ENCODE measurements around the gene KAT7. TPM values are rescaled to one million over a fixed set of nuclear protein-coding genes. Genes with fewer than 3 reads are reported as not detected.

Gene KAT7
- total and polyA plus RNA-seq, 10 of the 15 experiments (the other 5 are each of a cell fraction or from before 2014, with no cell fraction given), result 6.6 to 45.8 (median 26.3) TPM

GRCh38 chr17:49788478-49789242 is at the start of gene KAT7 (continued):
- TF ChIP-seq RELB (IDR thresholded peaks at IDR 0.05; ENCODE audit: low read depth), result 0 out of 2 replicates have a peak, but pooled peaks have one; percentile 38
- peak; percentile 41; the same call in 1 of the 2 replicates for TF ChIP-seq CBFB (IDR thresholded peaks at IDR 0.05; ENCODE audit: low read depth)
- TF ChIP-seq SIX5 (IDR thresholded peaks at IDR 0.05; ENCODE audit: low read depth, low read length, severe bottlenecking), result peak; percentile 90
- TF ChIP-seq ELK1 (IDR thresholded peaks at IDR 0.05; ENCODE audit: low read depth, low read length), result peak; percentile 95
- peak; percentile 97 for TF ChIP-seq IKZF1 (conservative IDR thresholded peaks at IDR 0.05)
- TF ChIP-seq POLR2A (IDR thresholded peaks at IDR 0.05; ENCODE audit: low read depth, low read length), result peak; percentile 89
- TF ChIP-seq ZBTB4 (CRISPR knock-in tag; IDR thresholded peaks at IDR 0.05), result no peak
- peak; percentile 53 for TF ChIP-seq SMAD1 (IDR thresholded peaks at IDR 0.05; ENCODE audit: low read depth, partially characterized antibody)
- no peak for TF ChIP-seq TARDBP (IDR thresholded peaks at IDR 0.05; ENCODE audit: borderline replicate concordance)
- peak; percentile 70 for TF ChIP-seq ZNF384 (IDR thresholded peaks at IDR 0.05; ENCODE audit: borderline replicate concordance, low read depth, low read length)
- TF ChIP-seq ZBED1 (IDR thresholded peaks at IDR 0.05; ENCODE audit: borderline replicate concordance), result no peak
- no peak for TF ChIP-seq ZNF622 (IDR thresholded peaks at IDR 0.05)
- peak; percentile 74 for TF ChIP-seq NKRF (conservative IDR thresholded peaks at IDR 0.05)

Data from GM12878 (cell line).